ENCODE data around the gene TCTN1.
"Not testable (repeated sequence)": the region's sequence is repeated elsewhere in the genome, so short reads cannot be mapped to it uniquely, and the experiment has no call there.

The TCTN1 gene

DNA sequence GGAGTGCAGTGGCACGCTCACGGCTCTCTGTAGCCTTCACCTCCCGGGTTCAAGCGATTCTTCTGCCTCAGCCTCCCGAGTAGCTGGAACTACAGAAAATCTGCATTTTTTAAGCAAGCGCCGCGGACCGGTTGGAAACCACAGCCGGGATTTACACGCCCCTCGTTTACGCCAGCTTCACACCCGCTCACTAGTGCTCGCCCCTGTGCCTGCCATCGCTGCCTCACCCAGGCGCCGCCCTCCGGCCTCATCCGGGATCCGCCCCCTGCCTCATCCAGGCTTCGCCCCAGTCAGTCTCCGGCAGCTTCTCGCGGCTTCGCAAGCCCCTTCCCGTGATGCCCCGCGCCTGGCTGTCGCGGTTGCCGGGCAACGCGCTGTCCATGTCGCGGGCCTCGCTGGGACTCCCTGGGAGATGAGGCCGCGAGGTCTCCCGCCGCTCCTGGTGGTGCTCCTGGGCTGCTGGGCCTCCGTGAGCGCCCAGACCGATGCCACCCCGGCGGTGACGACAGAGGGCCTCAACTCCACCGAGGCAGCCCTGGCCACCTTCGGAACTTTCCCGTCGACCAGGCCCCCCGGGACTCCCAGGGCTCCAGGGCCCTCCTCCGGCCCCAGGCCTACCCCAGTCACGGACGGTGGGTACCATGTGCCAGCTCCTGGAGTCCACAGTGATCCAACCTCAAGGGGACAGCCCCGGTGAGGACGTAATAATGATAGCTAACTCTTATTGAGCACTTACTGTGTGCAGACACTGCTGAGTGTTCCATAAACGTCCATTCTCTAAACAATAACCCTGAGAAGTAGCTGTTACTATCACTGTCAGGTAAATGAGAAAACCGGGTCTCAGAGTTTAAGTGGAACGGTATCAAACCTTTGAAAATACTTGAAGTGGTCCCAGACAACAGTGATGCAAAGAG is at the start of gene TCTN1:
TSS of gene TCTN1 (plus strand) at position 359 of the 914 bp plus-strand sequence. CDS start at position 413, 54 bp downstream.
- peak; percentile 97 for DNase-seq

GRCh38 chr12:110564471-110564991 is 49.4 kb upstream of the TCTN1 start:
- DNase-seq = no peak

GRCh38 chr12:110565894-110566871 is 47.7 kb upstream of the TCTN1 start:
- DNase-seq = peak; percentile 37

DNA sequence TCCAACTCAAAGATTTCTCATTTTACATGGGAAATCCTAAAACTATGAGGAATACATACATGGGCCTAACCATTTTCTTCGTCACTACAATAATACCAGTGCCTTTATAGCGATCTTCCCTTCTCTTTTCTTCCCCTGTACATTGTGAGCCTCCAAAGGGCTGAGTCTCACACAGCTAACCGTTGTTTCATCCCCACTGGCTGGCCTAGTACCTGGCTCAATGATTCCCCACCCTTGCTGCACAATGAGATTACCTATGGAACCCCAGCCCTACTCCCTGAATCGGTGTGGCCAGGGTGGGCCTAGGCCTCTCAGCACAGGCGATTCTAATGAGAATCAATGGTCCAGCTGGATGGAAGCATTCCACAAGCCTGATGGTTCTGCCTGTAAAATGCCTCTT is 46.9 kb upstream of the TCTN1 start:
- no peak for DNase-seq

DNA sequence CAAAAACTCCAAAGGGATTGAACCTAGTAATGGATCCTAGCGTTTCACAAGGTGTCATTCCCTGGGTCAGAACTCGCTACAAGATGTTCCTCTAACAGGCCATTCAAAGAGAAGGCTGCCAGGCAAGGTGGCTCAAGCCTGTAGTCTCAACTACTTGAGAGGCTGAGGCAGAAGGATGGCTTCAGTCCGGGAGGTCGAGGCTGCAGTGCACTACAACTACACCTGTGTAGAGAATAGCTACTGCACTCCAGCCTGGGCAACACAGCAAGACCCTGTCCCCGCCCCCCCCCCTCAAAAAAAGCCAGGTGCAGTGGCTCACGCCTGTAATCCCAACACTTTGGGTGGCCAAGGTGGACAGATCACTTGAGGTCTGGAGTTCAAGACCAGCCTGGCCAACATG is 45.2 kb upstream of the TCTN1 start:
- no peak for DNase-seq

- not testable (repeated sequence) for DNase-seq
Measured at GRCh38 chr12:110569838-110570237, 44.1 kb upstream of the TCTN1 start.

- not testable (repeated sequence) for DNase-seq
Measured at GRCh38 chr12:110570798-110571197, 43.1 kb upstream of the TCTN1 start.

DNA sequence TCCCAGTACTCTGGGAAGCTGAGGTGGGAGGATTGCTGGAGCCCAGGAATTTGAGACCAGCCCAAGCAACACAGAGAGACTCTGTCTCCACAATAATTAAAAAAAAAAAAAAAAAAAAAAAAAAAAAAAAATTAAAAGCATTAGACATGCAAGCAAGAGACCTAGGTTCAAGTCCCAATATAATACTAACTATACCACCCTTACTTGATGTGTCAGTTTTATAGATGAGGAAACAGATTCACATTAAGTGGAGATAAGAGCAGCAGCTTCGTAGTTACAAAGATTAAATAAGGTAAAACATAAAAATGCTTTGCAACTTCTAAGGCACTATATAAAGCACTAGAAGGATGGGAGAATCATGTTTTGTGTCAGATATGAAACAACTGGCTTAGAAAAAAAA is 39.9 kb upstream of the TCTN1 start:
- DNase-seq = no peak

DNA sequence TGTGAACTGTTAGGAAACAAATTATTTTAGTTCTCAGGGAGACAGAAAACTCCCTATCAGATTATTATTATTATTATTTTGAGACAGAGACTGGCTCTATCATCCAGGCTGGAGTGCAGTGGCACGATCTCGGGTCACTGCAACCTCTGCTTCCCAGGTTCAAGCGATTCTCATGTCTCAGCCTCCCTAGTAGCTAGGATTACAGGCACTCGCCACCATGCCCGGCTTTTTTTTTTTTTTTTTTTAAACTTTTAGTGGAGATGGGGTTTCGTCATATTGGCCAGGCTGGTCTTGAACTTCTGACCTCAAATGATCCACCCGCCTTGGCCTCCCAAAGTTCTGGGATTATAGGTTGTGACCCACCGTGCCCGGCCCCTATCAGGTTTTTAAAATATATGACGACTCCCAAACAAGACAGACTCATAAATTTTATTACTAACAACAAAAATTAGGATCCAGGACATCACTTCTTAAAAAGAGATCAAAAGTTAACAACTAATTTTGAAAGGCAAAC is 39.2 kb upstream of the TCTN1 start:
- not testable (repeated sequence) for DNase-seq

GRCh38 chr12:110575326-110575725 is 38.6 kb upstream of the TCTN1 start:
- peak; percentile 18 for DNase-seq

DNA sequence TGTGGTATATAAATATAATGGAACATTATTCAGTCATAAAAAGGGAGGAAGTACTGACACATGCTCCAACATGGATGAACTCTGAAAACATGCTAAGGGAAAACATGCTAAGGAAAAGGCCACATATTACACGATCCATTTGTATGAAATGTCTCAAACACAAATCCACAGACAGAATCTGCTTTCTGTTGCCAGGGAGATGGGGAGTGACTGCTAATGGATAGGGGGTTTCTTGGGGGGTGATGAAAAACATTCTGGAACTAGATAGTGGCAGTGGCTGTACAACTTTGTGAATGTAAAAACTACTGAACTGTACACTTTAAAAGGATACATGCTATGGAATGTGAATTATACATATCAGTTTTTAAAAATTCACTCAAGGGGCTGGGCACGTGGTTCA is 37.4 kb upstream of the TCTN1 start:
- DNase-seq = no peak

- DNase-seq = peak; percentile 89
Measured at GRCh38 chr12:110577864-110578693, 35.9 kb upstream of the TCTN1 start.

GRCh38 chr12:110578694-110579534 is 35.0 kb upstream of the TCTN1 start:
- no peak for DNase-seq

DNA sequence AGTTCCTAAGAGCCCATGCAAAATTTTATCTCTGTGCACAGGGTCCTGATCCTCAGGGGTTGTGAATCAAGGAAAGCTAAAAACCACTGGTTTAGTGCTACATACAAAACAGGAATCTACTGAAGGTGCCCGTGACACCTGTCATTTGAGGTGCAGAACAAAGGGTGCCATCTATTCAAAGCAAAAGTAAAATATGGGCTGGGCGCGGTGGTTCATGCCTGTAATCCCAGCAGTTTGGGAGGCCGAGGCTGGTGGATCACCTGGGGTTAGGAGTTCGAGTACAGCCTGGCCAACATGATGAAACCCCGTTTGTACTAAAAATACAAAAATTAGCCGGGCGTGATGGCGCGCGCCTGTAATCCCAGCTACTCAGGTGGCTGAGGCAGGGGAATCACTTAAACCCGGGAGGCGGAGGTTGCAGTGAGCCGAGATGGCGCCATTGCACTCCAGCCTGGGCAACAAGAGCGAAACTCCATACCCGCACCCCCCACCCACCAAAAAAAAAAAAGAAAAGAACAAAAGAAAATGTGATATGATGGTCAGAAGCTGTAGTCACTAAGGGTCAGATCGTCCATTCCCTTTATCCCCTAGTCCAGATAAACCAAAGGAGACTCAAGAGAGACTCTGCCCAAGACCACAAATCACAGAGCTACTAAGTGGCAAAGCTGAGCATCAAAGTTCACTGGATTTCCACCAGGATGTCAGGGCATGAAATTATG is 34.2 kb upstream of the TCTN1 start:
- DNase-seq = no peak

- peak; percentile 53 for DNase-seq
Measured at GRCh38 chr12:110581931-110582275, 32.0 kb upstream of the TCTN1 start.

GRCh38 chr12:110582276-110583136 is 31.4 kb upstream of the TCTN1 start:
- DNase-seq = peak; percentile 73

- DNase-seq = peak; percentile 98
Measured at GRCh38 chr12:110583137-110584059, 30.5 kb upstream of the TCTN1 start, which contains the start of gene PPTC7. PPTC7 (minus strand) TSS chr12:110583318; CDS start chr12:110583031, 287 bp downstream.

DNA sequence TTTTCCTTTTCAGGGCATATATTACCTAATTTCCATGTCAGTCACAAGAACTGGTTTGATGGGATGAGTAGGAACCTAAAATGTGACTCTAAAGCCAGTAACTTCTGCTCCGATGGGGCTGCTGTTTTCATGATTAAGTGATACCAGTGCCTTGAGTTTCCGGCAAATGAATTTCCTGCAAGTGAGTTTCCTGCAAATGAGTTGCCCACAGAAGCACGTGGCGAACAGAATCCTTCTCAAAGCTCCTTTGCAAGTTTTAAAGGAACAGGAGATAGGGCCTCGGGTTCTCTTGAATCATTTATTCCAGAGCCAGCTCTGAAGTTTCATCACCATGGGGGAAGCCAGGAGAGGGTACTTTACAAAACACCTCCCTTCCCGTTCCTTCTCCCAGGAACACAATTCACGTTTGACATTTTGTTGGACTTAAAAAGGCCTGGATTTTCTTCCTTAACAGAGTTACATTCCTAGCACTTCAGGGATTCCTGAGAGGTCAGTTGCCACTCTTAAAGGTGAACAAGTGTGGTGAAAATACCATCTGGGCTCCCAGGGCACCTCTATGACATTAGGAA is 28.6 kb upstream of the TCTN1 start:
- peak; percentile 44 for DNase-seq

All from OCI-M1 (cell line).